NT2/D1 (cell line): ENCODE data around the gene RBP3.

Experiments
- DNase-seq: peaks from one replicate; pipeline ENCODE4 v3.0.0-alpha.2; 2011; ENCODE audit warnings: low read depth, low spot score
- H3K27me3 ChIP-seq: 2 replicates; pipeline ENCODE4 v1.6.0; 2011; ENCODE audit warnings: mild to moderate bottlenecking; ENCODE audit not compliant: insufficient read length, insufficient read depth
- H3K36me3 ChIP-seq: 2 replicates; pipeline ENCODE4 v1.6.1; 2011; ENCODE audit warnings: mild to moderate bottlenecking, low read length, mixed read lengths; ENCODE audit not compliant: insufficient read depth, insufficient read length
- H3K4me1 ChIP-seq: 2 replicates; pipeline ENCODE4 v1.5.1; 2011; ENCODE audit not compliant: insufficient read depth, insufficient read length
- H3K4me3 ChIP-seq: 2 replicates; pipeline ENCODE4 v1.5.1; 2011; ENCODE audit warnings: low read depth; ENCODE audit not compliant: insufficient read length
- H3K9ac ChIP-seq: 2 replicates; pipeline ENCODE4 v1.6.0; 2011; ENCODE audit warnings: low read depth; ENCODE audit not compliant: insufficient read length
- H3K9me3 ChIP-seq: 2 replicates; pipeline ENCODE4 v1.5.1; 2011; ENCODE audit warnings: mild to moderate bottlenecking, low read length; ENCODE audit not compliant: insufficient read depth
- SUZ12 ChIP-seq: IDR thresholded peaks from 2 replicates; pipeline ENCODE4 v1.6.1; 2011; ENCODE audit not compliant: insufficient read length, insufficient read depth; ENCODE audit errors: extremely low read depth
- YY1 ChIP-seq: IDR thresholded peaks from 2 replicates; pipeline ENCODE4 v1.6.1; 2011; ENCODE audit not compliant: insufficient read length, insufficient read depth
- ZNF274 ChIP-seq: IDR thresholded peaks from 2 replicates; pipeline ENCODE4 v1.6.1; 2011; ENCODE audit warnings: mild to moderate bottlenecking, low read depth, low read length

Gene RBP3

DNA sequence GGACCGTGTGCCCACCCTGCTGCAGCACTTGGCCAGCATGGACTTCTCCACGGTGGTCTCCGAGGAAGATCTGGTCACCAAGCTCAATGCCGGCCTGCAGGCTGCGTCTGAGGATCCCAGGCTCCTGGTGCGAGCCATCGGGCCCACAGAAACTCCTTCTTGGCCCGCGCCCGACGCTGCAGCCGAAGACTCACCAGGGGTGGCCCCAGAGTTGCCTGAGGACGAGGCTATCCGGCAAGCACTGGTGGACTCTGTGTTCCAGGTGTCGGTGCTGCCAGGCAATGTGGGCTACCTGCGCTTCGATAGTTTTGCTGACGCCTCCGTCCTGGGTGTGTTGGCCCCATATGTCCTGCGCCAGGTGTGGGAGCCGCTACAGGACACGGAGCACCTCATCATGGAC is 1.4 kb downstream of the RBP3 start:
- no peak overlapping the region for H3K9ac ChIP-seq
- no peaks in the 10 kb centered on the region for H3K4me1 ChIP-seq
- no peaks in the 10 kb centered on the region for H3K27me3 ChIP-seq
- no peak for DNase-seq
- no peaks in the 10 kb centered on the region for H3K9me3 ChIP-seq
- no peak overlapping the region for H3K4me3 ChIP-seq
- no peak for TF ChIP-seq YY1
- no peak for TF ChIP-seq ZNF274
- TF ChIP-seq SUZ12: no peak
- H3K36me3 ChIP-seq: no peaks in the 10 kb centered on the region

GRCh38 chr10:47349941-47350371 is 1.8 kb downstream of the RBP3 start:
- no peaks in the 10 kb centered on the region for H3K4me1 ChIP-seq
- no peaks in the 10 kb centered on the region for H3K9me3 ChIP-seq
- no peak overlapping the region for H3K4me3 ChIP-seq
- H3K36me3 ChIP-seq: no peaks in the 10 kb centered on the region
- no peak for DNase-seq
- no peaks in the 10 kb centered on the region for H3K27me3 ChIP-seq
- H3K9ac ChIP-seq: no peak overlapping the region
- TF ChIP-seq ZNF274: no peak
- no peak for TF ChIP-seq SUZ12
- no peak for TF ChIP-seq YY1

GRCh38 chr10:47350671-47351640 is 2.8 kb downstream of the RBP3 start:
- H3K27me3 ChIP-seq: no peaks in the 10 kb centered on the region
- H3K4me3 ChIP-seq: no peak overlapping the region
- no peaks in the 10 kb centered on the region for H3K4me1 ChIP-seq
- H3K9ac ChIP-seq: no peak overlapping the region
- no peaks in the 10 kb centered on the region for H3K9me3 ChIP-seq
- no peak for DNase-seq
- H3K36me3 ChIP-seq: no peaks in the 10 kb centered on the region
- no peak for TF ChIP-seq ZNF274
- no peak for TF ChIP-seq SUZ12
- no peak for TF ChIP-seq YY1

DNA sequence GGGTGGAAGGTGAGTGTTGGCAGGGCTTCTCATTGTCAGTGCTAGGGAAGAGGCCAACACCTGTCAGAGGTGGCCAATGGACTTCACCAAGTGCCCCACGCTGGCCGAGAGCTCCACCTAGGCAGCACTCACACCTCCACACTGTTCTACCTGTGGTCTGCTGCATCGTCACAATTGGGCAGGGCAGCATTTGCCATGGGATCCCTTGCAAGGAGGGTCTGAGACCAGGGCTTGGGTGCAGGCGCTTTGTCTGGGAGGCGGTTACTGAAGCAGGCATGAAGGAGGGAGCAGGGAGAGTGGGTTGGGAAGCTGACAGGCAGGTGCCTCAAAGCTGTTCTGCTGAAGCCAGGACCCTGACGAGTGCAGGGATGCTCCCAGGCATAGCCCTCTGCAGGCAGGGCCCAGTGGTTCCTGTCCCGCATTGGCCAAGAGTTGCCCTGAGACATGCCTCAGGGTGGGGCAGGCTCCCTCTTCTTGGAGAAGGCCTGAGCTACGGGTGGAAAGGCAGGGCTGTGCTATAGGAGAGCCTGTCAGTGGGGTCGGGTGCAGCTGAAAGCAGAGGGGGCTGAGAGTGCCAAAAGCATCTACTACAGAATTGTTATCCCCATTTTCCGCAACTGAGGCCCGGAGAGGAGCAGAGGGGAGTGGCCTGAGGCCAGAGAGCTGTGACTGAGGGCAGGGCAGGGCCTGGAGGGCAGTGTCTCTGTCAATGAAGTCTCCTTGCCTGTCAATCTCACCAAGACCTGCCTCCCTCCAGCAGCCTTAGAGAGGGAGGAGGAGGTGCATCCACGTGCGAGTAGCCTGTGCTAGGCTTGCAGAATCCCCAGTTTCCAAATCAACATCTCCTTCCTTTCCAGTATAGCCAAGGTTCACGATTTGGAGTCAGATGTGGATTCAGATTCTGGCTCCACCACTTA is 4.0 kb downstream of the RBP3 start:
- no peak for DNase-seq
- TF ChIP-seq ZNF274: no peak
- no peak for TF ChIP-seq SUZ12
- TF ChIP-seq YY1: no peak
- H3K36me3 ChIP-seq: no peaks in the 10 kb centered on the region

GRCh38 chr10:47353351-47353750 is 5.2 kb downstream of the RBP3 start:
- no peak overlapping the region for H3K4me3 ChIP-seq
- H3K4me1 ChIP-seq: no peaks in the 10 kb centered on the region
- no peak for DNase-seq
- no peak overlapping the region for H3K9ac ChIP-seq
- H3K9me3 ChIP-seq: no peaks in the 10 kb centered on the region
- no peaks in the 10 kb centered on the region for H3K27me3 ChIP-seq
- TF ChIP-seq ZNF274 (no peak), YY1 (no peak), SUZ12 (no peak)
- H3K36me3 ChIP-seq: no peaks in the 10 kb centered on the region

More for the DNA sequence above, 4.0 kb downstream of the RBP3 start:
- Histone ChIP-seq H3K27me3 (no peaks in the 10 kb centered on the region), H3K4me3 (no peak overlapping the region), H3K9ac (no peak overlapping the region), H3K9me3 (no peaks in the 10 kb centered on the region), H3K4me1 (no peaks in the 10 kb centered on the region)

- H3K36me3 ChIP-seq: no peaks in the 10 kb centered on the region
- no peaks in the 10 kb centered on the region for H3K4me1 ChIP-seq
- no peak for DNase-seq
- no peaks in the 10 kb centered on the region for H3K9me3 ChIP-seq
- H3K27me3 ChIP-seq: no peaks in the 10 kb centered on the region
- no peak overlapping the region for H3K9ac ChIP-seq
- TF ChIP-seq SUZ12 (no peak), ZNF274 (no peak), YY1 (no peak)
- no peak overlapping the region for H3K4me3 ChIP-seq
Measured at GRCh38 chr10:47354165-47354564, 6.0 kb downstream of the RBP3 start.

- H3K36me3 ChIP-seq: no peaks in the 10 kb centered on the region
- H3K9me3 ChIP-seq: no peaks in the 10 kb centered on the region
- H3K4me3 ChIP-seq: no peak overlapping the region
- H3K27me3 ChIP-seq: no peaks in the 10 kb centered on the region
- H3K9ac ChIP-seq: no peak overlapping the region
- no peak for DNase-seq
- TF ChIP-seq YY1 (no peak), SUZ12 (no peak), ZNF274 (no peak)
- no peaks in the 10 kb centered on the region for H3K4me1 ChIP-seq
Measured at GRCh38 chr10:47354900-47355299, 6.7 kb downstream of the RBP3 start.
